CD4-positive, alpha-beta T cell treated with Interleukin-6 for 4 hours (primary cell): ENCODE data around the gene TOP1.
A peak's percentile ranks its signal among the peaks of the same experiment; 100 is the strongest.

Experiments
- DNase-seq: peaks from one replicate; pipeline ENCODE4 v3.0.0-alpha.2; 2020; ENCODE audit warnings: mixed read lengths

The TOP1 gene

GRCh38 chr20:41148942-41149341 lies 120.3 kb downstream of the TOP1 start:
- DNase-seq: no peak

GRCh38 chr20:41150664-41151063 lies 122.0 kb downstream of the TOP1 start:
- peak; percentile 35 for DNase-seq

GRCh38 chr20:41151134-41151869 lies 122.7 kb downstream of the TOP1 start:
- no peak for DNase-seq

- DNase-seq: no peak
These were observed 123.6 kb downstream of the TOP1 start for GRCh38 chr20:41152108-41152757.

- DNase-seq: peak; percentile 24
These were observed 126.0 kb downstream of the TOP1 start for GRCh38 chr20:41154436-41155176.

GRCh38 chr20:41155261-41155660 lies 126.6 kb downstream of the TOP1 start:
- no peak for DNase-seq

GRCh38 chr20:41158082-41158625 lies 129.5 kb downstream of the TOP1 start:
- no peak for DNase-seq

- no peak for DNase-seq
These were observed 130.9 kb downstream of the TOP1 start for GRCh38 chr20:41159547-41159946.

- DNase-seq: no peak
These were observed 132.1 kb downstream of the TOP1 start for GRCh38 chr20:41160686-41161085.

- DNase-seq: no peak
These were observed 133.3 kb downstream of the TOP1 start for GRCh38 chr20:41161886-41162285.

- no peak for DNase-seq
These were observed 133.8 kb downstream of the TOP1 start for GRCh38 chr20:41162396-41162795.

GRCh38 chr20:41163821-41164220 lies 135.2 kb downstream of the TOP1 start:
- DNase-seq: no peak

- DNase-seq: no peak
These were observed 136.6 kb downstream of the TOP1 start for GRCh38 chr20:41165001-41165882.

- DNase-seq: no peak
These were observed 137.8 kb downstream of the TOP1 start for GRCh38 chr20:41166201-41167117.

- no peak for DNase-seq
These were observed 138.5 kb downstream of the TOP1 start for GRCh38 chr20:41167118-41167470.

GRCh38 chr20:41167481-41168253 lies 139.0 kb downstream of the TOP1 start:
- DNase-seq: no peak

- DNase-seq: no peak
These were observed 139.9 kb downstream of the TOP1 start for GRCh38 chr20:41168281-41169161.

GRCh38 chr20:41169162-41169690 lies 140.6 kb downstream of the TOP1 start:
- no peak for DNase-seq

GRCh38 chr20:41169791-41170351 lies 141.2 kb downstream of the TOP1 start:
- no peak for DNase-seq
